SU-DHL-6 (cell line): ENCODE measurements around the gene SOCS2.

ENCODE experiments used
- EZH2phosphoT487 ChIP-seq: fragments of 200-600 bp; sonication (generic), shearing (Covaris generic); conservative IDR thresholded peaks from 2 replicates; pipeline ENCODE4 v1.6.1; 2018; ENCODE audit warnings: mild to moderate bottlenecking, antibody characterized with exemption, low read length, moderate library complexity, mixed read lengths
- TF ChIP-seq, protein P1 (sequence below): fragments of 200-600 bp; sonication (generic); IDR thresholded peaks from one replicate; pipeline ENCODE4 v1.5.1; 2017; ENCODE audit warnings: antibody characterized with exemption, mild to moderate bottlenecking, low read length, moderate library complexity; ENCODE audit not compliant: insufficient read depth, poor library complexity, severe bottlenecking

DNA sequence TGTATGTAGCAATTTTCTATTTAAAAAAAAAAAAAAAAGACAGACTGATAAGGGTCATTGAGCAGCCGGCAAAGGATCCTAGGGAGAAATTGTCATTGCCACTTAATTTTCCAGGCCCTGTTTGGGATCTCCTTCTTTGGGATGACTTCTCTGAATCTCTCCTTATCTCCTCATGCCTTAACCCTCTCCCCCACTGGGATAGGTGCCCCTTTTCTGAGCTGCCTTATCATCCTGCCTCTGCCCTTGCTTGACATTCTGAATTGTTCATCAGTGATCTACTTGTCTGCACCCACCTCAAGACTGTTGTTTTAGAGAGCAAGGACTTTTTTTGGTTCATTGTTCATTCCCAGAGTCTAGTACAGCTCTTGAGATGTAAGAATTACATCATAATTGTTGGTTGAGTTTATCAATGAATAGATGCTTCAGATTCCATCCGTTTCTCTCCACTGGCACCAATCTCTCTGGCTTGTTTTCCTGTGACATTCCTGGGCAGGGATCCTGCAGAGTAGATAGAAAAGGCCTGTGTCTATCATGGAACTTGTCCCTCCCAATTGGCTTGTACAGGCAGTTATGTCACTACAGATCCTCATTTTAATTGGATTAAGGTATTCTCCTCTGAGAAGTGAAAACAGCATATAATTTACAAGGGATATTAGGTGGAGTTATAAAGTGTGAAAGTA is 42.6 kb downstream of the SOCS2 start:
- TF ChIP-seq, protein P1, sequence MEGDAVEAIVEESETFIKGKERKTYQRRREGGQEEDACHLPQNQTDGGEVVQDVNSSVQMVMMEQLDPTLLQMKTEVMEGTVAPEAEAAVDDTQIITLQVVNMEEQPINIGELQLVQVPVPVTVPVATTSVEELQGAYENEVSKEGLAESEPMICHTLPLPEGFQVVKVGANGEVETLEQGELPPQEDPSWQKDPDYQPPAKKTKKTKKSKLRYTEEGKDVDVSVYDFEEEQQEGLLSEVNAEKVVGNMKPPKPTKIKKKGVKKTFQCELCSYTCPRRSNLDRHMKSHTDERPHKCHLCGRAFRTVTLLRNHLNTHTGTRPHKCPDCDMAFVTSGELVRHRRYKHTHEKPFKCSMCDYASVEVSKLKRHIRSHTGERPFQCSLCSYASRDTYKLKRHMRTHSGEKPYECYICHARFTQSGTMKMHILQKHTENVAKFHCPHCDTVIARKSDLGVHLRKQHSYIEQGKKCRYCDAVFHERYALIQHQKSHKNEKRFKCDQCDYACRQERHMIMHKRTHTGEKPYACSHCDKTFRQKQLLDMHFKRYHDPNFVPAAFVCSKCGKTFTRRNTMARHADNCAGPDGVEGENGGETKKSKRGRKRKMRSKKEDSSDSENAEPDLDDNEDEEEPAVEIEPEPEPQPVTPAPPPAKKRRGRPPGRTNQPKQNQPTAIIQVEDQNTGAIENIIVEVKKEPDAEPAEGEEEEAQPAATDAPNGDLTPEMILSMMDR: no peak
- TF ChIP-seq EZH2phosphoT487: no peak
